ENCODE measurements around the gene GOLGA8Q.
"Not testable (repeated sequence)": the region's sequence is repeated elsewhere in the genome, so short reads cannot be mapped to it uniquely, and the experiment has no call there.

The GOLGA8Q gene, protein sequence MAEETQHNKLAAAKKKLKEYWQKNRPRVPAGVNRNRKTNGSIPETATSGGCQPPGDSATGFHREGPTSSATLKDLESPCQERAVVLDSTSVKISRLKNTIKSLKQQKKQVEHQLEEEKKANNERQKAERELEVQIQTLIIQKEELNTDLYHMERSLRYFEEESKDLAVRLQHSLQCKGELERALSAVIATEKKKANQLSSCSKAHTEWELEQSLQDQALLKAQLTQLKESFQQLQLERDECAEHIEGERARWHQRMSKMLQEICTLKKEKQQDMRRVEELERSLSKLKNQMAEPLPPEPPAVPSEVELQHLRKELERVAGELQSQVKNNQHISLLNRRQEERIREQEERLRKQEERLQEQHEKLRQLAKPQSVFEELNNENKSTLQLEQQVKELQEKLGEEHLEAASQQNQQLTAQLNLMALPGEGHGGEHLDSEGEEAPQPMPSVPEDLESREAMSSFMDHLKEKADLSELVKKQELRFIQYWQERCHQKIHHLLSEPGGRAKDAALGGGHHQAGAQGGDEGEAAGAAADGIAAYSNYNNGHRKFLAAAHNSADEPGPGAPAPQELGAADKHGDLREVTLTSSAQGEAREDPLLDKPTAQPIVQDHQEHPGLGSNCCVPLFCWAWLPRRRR

DNA sequence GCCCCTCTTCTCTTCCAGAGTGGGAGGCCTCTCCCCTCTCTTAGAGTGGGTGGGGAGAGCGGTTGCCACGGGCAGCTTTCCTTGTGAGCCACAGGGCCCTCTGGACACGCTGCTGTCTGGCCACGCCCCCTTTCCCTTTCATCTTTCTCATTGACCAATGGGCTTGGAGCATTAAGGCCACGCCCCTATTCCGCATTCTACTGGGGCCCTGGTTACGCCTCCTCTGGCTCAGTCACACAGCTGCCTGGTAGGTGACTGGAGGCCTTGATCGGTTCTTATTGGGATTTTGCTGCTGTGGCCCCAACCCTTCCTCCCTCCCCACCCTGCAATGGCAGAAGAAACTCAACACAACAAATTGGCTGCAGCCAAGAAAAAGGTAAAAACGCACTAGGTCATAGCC lies at the start of gene GOLGA8Q:
Gene GOLGA8Q (plus strand): TSS at position 301 of the 400 bp plus-strand sequence. CDS start 28 bp downstream, at position 329.
- not testable (repeated sequence) for FAIRE-seq

DNA sequence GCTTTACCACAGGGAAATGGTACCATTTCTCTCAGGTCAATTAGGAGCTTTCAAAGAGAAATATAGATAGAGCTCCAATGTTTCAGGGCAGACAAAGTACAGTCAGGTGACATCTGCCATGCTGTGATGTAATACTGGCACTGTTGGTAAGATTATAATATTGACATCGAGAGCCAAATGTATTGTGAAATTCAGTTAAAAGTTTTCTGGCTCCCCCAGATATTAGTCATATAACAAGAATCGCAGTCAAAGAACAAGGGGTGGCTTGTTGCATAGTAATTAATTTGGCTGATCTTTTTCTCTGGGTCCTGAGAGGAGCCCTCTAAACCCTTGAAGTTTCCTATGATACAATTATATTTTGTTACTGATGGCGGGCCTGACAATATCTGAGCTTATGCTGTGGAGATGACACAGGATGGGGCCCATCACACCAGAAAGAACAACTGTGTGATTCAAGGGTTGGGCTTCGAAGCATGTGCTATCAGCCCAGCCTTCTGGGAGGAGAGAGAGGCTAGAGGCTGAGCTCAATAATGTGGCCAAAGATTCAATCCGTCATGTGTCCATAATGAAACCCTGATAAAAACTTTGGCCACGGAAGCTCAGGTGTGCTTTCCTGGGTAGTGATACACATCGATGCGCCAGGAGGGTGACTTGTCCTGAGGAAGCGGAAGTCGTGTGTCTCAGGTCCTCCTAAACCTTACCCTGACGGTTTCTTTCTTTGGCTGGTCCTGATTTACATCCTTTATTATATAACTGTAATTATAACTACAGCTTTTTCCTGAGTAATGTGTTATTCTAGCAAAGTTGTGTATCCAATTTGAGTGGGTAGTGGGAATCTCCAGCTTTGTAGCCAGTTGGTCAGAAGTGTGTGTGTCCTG lies 48.7 kb upstream of the GOLGA8Q start:
- FAIRE-seq = not testable (repeated sequence)

DNA sequence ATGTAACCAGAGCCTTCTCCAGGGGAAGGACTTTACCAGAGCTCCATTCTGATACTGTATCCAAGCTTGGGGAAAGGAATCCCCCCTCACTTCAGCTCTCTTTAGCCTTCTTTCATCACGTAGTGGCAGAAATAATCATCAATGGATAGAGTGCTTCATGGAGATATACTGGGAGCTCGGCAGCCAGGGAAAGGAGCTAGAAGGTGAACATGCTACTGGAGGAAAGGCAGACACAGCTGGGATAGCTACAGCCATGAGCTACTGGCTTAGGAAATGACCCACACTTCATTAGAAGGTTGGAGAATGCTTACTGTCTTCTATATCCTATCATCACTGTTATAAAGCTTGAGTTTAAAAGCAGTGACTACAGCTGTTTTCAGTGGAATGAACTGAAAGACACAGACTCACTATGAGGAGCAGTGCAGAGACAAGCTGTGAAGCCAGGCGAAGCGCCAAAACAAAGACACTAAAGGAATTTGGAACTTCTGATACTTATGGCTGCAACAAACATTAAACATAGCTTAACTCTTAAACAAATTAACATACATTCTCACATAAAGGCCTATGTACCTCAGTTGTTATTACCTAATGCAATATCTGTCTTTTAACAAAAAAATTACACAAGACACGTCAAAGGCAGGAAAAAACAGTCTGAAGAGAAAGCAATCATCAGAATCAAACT lies 47.5 kb upstream of the GOLGA8Q start:
- not testable (repeated sequence) for FAIRE-seq

DNA sequence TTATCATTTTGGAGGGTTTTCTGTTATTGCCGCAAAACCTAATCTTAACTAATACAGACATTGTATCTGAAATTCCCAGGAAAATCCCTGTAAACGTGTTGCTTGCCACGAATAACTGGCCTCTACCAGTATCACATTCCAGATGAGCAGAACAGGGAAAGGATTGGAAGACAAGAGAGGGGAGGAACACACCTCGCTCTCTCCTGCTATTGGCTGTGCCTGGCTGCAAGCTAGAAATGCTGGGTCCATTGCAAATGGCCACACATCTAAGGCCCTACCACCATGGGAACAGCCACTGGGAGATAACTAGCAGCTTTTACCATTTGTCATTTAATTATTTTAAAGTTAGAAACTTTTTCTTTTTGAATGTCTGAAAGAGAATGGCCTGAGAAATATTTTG lies 37.3 kb upstream of the GOLGA8Q start:
- FAIRE-seq = not testable (repeated sequence)

DNA sequence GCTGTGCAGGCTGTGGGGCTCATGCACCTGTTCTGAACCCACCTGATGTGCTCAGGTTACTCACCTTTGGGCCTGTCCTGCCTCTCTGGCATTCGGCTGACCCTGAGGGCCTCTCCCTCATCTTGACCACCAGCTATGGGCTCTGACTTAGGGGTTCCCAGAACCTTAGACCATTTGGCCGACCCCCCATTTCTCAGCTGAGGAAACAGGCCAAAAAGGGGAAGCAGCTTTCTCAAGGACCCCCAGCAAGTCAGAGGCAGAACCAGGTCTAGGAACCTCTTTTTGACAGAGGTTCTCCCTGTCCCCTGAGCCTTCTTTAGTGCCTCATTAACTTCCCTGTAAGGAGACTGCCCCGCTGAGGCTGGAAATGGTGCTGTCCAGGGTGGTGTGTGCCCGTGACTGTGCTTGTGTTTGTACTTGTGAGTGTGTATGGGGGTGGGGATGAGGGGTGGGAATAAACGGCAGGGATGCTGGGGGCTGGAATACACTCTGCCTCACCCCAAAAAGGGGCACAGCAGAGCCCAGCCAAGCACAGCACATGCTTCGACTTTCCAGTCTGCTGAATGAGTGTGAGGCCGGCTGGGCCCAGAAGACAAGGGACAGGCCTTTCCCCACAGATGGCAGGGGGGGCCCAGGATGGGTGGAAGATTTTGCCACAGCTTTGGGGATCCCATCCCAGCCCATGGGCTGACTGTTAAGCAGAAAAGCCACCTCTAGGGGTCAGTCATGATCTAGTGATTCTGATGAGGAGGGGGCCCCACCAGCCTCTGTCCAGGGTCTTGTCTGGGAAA lies 28.2 kb upstream of the GOLGA8Q start:
- FAIRE-seq = not testable (repeated sequence)

DNA sequence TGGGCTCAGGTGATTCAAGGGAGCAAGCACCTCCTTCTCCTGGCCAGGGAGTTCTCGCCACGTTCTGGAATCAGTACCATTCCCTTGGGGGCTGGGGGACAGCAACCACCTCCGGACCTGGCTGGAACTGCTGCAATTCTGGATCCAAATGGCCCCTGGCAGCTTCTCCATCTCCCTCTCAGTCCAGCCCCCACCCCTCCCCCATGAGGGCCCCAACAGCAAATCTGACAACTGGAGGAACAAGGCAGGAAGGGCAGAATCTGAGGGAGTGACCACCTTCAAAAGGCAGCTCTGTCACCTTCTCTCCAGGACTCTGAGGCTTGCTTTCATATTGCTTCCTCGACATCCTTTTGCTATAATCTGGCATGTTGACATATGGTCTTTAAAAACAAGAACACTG lies 25.9 kb upstream of the GOLGA8Q start:
- FAIRE-seq = not testable (repeated sequence)

DNA sequence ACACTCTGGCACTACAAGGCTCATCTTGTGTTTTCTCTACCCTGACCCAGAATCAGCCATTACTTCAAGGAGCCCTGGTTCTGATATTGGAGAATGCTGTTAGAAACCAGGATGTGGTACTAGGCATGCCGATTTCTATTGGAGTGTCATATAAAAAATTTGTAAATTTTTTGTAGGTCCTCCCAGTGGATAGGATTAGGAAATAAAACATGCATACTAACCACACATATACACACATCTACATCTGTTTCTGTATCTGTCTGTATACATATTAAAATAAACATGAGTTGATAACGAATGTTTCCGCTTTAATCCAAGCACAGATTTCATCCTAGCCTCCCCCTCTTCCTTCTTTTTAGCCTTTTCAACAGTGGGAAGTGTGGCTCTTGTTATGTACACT lies 22.8 kb upstream of the GOLGA8Q start:
- not testable (repeated sequence) for FAIRE-seq

DNA sequence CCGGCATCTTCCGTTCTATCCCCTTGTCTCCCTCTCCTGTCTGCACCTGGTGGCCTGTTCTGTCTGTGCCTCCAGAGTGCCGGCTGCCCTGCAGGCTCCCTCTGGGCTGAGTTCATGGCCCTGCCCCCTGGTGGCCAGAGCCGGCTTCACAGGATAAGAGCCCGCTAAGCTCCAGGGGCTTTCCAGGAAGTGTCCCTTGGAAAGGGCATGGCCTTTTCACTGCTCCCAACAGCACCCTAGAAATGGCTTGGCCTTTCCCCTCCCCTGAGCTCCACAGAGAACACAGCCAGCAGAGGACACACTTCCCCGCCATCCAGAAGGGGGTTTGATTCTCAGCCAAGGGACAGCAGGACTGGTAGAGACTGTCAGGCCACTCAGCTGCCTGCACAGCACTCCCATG lies 15.1 kb downstream of the GOLGA8Q start:
- FAIRE-seq = not testable (repeated sequence)

DNA sequence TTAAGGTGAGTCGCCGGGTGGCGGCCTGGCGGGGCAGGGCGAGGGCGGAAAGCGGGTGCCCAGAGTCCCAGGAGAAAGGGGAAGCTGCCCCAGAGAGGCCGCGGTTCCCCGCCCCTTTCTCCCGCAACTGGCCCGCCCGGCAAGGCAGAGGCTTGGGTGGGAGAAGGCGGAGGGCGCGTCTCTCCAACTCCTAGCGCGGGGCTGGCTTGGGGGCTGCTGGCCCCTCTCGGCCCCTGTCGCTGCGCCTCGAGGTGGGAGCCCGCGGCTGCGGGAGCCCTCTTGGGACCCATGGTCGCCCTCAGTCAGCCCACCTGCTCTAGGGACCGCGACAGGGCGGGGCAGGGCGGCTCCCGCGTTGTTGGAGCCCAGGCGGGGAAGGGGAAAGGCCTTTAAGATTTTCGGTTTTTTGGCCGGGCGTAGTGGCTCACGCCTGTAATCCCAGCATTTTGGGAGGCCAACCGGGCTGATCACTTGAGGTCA lies 21.2 kb downstream of the GOLGA8Q start:
- not testable (repeated sequence) for FAIRE-seq

DNA sequence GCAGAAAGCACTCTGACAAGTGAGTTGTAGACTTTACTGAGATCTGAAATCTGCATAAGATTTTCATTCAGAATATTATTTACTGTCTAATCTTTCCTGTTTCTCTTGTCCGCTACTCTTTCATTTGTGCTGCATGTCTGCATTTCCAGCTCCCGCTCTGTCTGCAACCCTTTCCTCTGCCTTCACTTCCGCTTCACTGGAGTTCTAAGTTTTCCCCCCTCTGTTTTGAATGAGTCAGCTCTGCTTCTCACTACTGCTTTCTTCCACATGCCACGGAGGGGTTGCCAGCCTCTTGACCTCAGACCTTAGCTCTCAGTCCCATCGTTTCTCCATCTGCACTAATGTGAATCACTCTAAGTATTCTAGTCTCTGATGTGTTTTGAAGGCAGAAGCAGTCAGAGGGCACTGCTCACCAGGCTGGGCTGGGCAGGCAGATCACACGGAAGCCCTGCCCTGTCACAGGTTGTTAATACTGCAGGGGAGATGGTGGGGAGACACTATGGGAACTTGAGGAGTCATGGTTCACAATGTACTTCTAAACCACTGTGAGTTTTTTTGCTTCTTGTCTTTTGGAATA lies 27.6 kb downstream of the GOLGA8Q start:
- not testable (repeated sequence) for FAIRE-seq

DNA sequence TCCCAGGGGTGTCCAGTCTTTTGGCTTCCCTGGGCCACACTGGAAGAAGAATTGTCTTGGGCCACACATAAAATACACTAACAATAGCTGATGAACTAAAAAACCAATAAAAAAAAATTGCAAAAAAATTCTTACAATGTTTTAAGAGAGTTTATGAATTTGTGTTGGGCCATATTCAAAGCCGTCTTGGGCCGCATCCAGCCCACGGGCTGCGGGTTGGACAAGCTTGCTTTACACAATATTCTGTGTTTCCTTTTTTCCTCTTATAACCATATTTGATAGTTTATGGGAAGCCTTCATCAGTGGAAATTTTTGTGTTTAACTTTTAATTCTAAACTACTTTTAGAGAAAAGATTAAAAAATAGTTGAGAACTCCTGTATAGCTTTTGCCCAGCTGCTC lies 28.9 kb downstream of the GOLGA8Q start:
- not testable (repeated sequence) for FAIRE-seq

DNA sequence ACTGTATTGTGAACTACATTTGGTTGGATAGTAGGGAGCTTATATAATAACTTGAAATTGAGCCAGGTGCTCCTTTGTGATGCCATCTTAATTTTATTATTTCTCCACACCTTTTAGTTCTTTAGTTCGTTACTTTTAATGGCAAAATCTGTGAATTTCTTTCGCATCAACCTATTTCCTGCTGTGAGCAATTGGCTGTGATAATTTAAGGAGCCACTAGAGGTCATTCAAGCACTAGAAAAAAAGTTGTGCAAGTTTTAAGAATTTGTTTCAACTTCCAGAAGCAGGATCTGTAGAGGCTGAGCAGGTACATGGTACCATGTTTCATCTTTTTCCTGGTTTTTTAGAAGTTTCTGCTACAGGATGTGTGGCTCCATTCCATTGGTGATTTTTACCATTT lies 47.1 kb downstream of the GOLGA8Q start:
- FAIRE-seq = not testable (repeated sequence)

DNA sequence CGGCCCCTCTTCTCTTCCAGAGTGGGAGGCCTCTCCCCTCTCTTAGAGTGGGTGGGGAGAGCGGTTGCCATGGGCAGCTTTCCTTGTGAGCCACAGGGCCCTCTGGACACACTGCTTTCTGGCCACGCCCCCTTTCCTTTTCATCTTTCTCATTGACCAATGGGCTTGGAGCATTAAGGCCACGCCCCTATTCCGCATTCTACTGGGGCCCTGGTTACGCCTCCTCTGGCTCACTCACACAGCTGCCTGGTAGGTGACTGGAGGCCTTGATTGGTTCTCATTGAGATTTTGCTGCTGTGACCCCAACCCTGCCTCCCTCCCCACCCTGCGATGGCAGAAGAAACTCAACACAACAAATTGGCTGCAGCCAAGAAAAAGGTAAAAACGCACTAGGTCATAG lies 51.9 kb downstream of the GOLGA8Q start, which contains the start of gene GOLGA8H:
Gene GOLGA8H (plus strand): TSS at position 233 of the 400 bp plus-strand sequence. CDS start 98 bp downstream, at position 331.
- FAIRE-seq = not testable (repeated sequence)

Data from TTC549 (cell line).